Nephron (organoid): Measurements from ENCODE around the gene CD22.

Source experiments
- H3K27ac Mint-ChIP-seq, 3 experiments: 2 replicates each; pipeline ENCODE4 v1.8.0; 2020; ENCODE audit warnings: mixed read lengths in 3 of 3, mild to moderate bottlenecking in 2 of 3, moderate library complexity in 1 of 3
- H3K27me3 Mint-ChIP-seq: 2 replicates; pipeline ENCODE4 v1.8.0; 2021; ENCODE audit warnings: low read depth, mild to moderate bottlenecking, moderate library complexity, mixed read lengths
- H3K36me3 Mint-ChIP-seq: 2 replicates; pipeline ENCODE4 v1.8.0; 2020; ENCODE audit warnings: low read depth, mixed read lengths
- H3K4me1 Mint-ChIP-seq: 2 replicates; pipeline ENCODE4 v1.8.0; 2020; ENCODE audit warnings: mixed read lengths
- H3K4me3 Mint-ChIP-seq, 3 experiments: 2 replicates each; pipeline ENCODE4 v1.8.0; 2020; ENCODE audit warnings: mild to moderate bottlenecking in 3 of 3, mixed read lengths in 3 of 3, moderate library complexity in 2 of 3
- H3K9me3 Mint-ChIP-seq: 2 replicates; pipeline ENCODE4 v1.8.0; 2020; ENCODE audit warnings: mixed read lengths
- CTCF ChIP-seq, 3 experiments: fragments of 200-600 bp; sonication (generic); IDR thresholded peaks; one replicate each; pipeline ENCODE4 v1.5.0; 2021; ENCODE audit warnings: antibody characterized with exemption in 3 of 3; ENCODE audit not compliant: unreplicated experiment in 3 of 3

Gene CD22

GRCh38 chr19:35291259-35291658 is 37.7 kb upstream of the CD22 start:
- Mint-ChIP-seq H3K27me3 (peaks cover 26% of the 10 kb centered on the region), H3K27ac (no peak overlapping the region), H3K9me3 (no peaks in the 10 kb centered on the region), H3K4me3 (no peak overlapping the region), H3K36me3 (no peaks in the 10 kb centered on the region), H3K4me1 (peaks cover 16% of the 10 kb centered on the region)
- no peak for TF ChIP-seq CTCF (IDR thresholded peaks at IDR 0.05; ENCODE audit: unreplicated experiment in 3 of 3)

GRCh38 chr19:35291916-35292315 is 37.1 kb upstream of the CD22 start, which contains the start of gene MAG:
Gene MAG, plus strand, starts transcription at chr19:35292161. Its CDS starts 3,248 bp downstream, at chr19:35295409.
- Mint-ChIP-seq H3K4me1 (peaks cover 16% of the 10 kb centered on the region), H3K4me3 (no peak within 1 kb of the TSS), H3K27ac (peak within 1 kb of the TSS in 2 of 3 experiments; percentile 4 to 20), H3K27me3 (peaks cover 26% of the 10 kb centered on the region), H3K9me3 (no peaks in the 10 kb centered on the region), H3K36me3 (no peaks in the 10 kb centered on the region)
- TF ChIP-seq CTCF (IDR thresholded peaks at IDR 0.05; ENCODE audit: unreplicated experiment in 3 of 3) = no peak

DNA sequence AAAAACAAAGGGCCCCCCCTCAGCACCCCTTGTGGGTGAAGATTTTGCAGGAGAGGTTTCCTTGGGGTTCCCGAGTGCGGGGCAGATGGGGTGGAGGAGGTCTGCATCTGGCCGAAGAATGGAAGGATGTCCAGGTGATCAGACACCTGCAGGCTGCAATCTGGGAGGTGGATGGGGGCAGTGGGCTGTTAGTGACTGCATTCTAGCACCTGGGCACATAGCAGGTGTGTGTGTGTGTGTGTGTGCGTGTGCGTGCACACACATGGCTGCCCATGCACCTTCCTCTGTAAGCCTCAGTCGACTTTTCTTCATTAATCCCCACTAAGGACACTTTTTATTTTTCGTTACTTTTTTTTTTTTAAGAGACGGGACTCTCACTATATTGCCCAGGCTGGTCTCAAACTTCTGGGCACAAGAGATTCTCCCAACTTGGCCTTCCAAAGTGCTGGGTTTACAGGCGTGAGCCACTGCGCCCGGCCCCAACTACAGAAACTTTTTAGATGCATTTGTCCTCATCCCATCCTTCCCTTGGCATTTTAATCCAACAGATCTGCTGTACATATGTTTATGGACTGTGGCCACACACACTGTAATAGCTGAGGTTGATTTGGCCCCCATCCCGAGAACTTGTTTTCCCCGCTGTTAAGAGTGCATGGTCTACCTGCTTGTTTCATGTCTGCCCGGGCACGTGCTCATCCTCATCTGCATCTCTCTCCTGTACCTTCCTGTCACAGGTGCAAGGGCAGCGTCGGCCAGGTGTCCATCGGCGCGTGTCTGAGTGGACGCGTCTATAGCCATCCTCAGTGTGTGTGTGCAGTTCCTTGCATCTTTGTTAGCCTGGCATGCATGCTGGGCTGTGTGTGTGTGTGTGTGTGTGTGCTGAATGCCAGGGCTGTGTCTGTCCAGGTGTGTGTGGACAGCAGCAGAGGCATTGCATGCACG is 36.3 kb upstream of the CD22 start:
- H3K27me3 Mint-ChIP-seq = peaks cover 26% of the 10 kb centered on the region
- no peak for TF ChIP-seq CTCF (IDR thresholded peaks at IDR 0.05; ENCODE audit: unreplicated experiment in 3 of 3)
- peak overlapping the region in 2 of 3 experiments; percentile 4 to 20 for H3K27ac Mint-ChIP-seq
- no peaks in the 10 kb centered on the region for H3K9me3 Mint-ChIP-seq
- H3K4me3 Mint-ChIP-seq = no peak overlapping the region
- H3K4me1 Mint-ChIP-seq = peaks cover 10% of the 10 kb centered on the region
- H3K36me3 Mint-ChIP-seq = no peaks in the 10 kb centered on the region

GRCh38 chr19:35293363-35293739 is 35.6 kb upstream of the CD22 start:
- H3K36me3 Mint-ChIP-seq = no peaks in the 10 kb centered on the region
- peak overlapping the region in 1 of 3 experiments; percentile 2 for H3K27ac Mint-ChIP-seq
- H3K4me1 Mint-ChIP-seq = peaks cover 10% of the 10 kb centered on the region
- H3K9me3 Mint-ChIP-seq = no peaks in the 10 kb centered on the region
- TF ChIP-seq CTCF (IDR thresholded peaks at IDR 0.05; ENCODE audit: unreplicated experiment in 3 of 3) = no peak
- H3K4me3 Mint-ChIP-seq = no peak overlapping the region
- peaks cover 24% of the 10 kb centered on the region for H3K27me3 Mint-ChIP-seq

DNA sequence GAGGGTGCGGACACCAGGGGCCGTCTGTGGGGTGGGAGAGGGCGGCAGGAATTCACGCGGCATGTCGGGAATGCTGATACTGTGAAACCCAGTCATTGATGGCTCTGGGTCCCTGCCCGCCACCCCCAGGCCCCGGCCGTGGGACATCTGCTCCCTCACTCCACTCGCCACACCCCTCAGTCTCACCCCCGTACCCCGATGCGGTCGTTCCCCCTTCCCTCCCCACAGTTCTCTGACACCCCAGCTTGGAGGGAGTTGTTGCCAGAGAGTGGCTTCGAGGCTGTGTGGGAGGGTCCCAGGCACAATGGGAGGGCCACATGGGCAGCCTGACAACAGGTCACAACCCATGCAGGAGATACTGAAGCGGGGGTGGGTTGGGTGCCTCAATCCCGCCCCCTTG is 35.2 kb upstream of the CD22 start:
- Mint-ChIP-seq H3K36me3 (no peaks in the 10 kb centered on the region), H3K9me3 (no peaks in the 10 kb centered on the region), H3K27ac (no peak overlapping the region), H3K4me3 (no peak overlapping the region), H3K27me3 (peaks cover 21% of the 10 kb centered on the region), H3K4me1 (peaks cover 10% of the 10 kb centered on the region)
- no peak for TF ChIP-seq CTCF (IDR thresholded peaks at IDR 0.05; ENCODE audit: unreplicated experiment in 3 of 3)

GRCh38 chr19:35294328-35294727 is 34.7 kb upstream of the CD22 start:
- Mint-ChIP-seq H3K27ac (no peak overlapping the region), H3K4me3 (no peak overlapping the region), H3K4me1 (peaks cover 10% of the 10 kb centered on the region), H3K9me3 (no peaks in the 10 kb centered on the region), H3K27me3 (peaks cover 21% of the 10 kb centered on the region), H3K36me3 (no peaks in the 10 kb centered on the region)
- no peak for TF ChIP-seq CTCF (IDR thresholded peaks at IDR 0.05; ENCODE audit: unreplicated experiment in 3 of 3)
